ENCODE data around the gene ATP10B. TPM values are rescaled to one million over a fixed set of nuclear protein-coding genes. Genes with fewer than 3 reads are reported as not detected.

The ATP10B gene
- total and polyA plus RNA-seq, 2 of the 8 experiments (the other 6 are each of a cell fraction or from before 2014, with no cell fraction given): 0.06 to 0.11 TPM

DNA sequence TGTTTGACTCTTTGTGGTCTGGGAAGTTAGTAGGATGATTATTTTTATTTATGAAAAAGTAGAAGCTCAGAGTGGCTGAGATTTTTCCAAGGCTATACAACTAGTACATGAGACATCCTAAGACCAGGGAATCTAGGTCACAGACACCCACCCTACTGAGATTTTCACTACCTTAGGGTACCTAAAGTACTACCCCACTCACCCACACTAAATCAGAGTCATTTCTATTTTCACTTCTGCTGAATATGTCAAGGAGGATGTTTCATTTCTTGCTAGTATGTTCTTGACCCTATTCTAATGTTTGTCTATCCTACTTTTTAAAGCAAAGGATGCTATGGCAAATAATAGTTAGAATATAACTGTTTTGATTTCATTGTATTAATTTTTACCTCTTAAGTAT lies 206.0 kb downstream of the ATP10B start:
- Histone ChIP-seq H3K23ac (ENCODE audit: insufficient read length) (no peak overlapping the region), H2BK120ac (replicated peaks; ENCODE audit: low read depth, low read length) (no peak overlapping the region), H3K27ac (ENCODE audit: low read depth, low read length) (no peak overlapping the region), H3K27me3 (replicated peaks in 1 of 4; ENCODE audit: control insufficient read depth in 3 of 4, extremely low read depth in 1 of 4, insufficient read depth in 3 of 4, low read length in 3 of 4) (no peaks in the 10 kb centered on the region), H2AFZ (ENCODE audit: low read length) (no peak overlapping the region), H3K56ac (replicated peaks; ENCODE audit: insufficient read length, low read depth, low read length) (no peak overlapping the region), H2AK5ac (ENCODE audit: low read depth, low read length) (no peak overlapping the region), H4K5ac (ENCODE audit: insufficient read length, low read depth, low read length) (no peak overlapping the region), H3K4me2 (ENCODE audit: insufficient read depth in 1 of 2, low read depth in 2 of 2, low read length in 2 of 2) (no peak overlapping the region), H4K91ac (replicated peaks; ENCODE audit: insufficient read length, low read length) (no peak overlapping the region), H3K9ac (replicated peaks in 1 of 4; ENCODE audit: extremely low read depth in 1 of 4, low read depth in 3 of 4, low read length in 3 of 4) (no peak overlapping the region), H3K79me1 (ENCODE audit: low read depth, low read length) (no peaks in the 10 kb centered on the region), H3K18ac (ENCODE audit: extremely low read depth, low read length) (no peak overlapping the region), H3K4ac (replicated peaks; ENCODE audit: insufficient read length, low read depth, low read length) (no peak overlapping the region), H4K8ac (ENCODE audit: extremely low read depth, insufficient read depth, low read length) (no peak overlapping the region), H3K79me2 (ENCODE audit: control insufficient read depth in 1 of 2, insufficient read depth in 2 of 2, low read length in 2 of 2) (no peaks in the 10 kb centered on the region), H3K14ac (ENCODE audit: insufficient read length) (no peak overlapping the region), H3K4me3 (ENCODE audit: extremely low read depth in 1 of 4, insufficient read depth in 2 of 4, low read depth in 3 of 4, low read length in 4 of 4) (no peak overlapping the region), H3K4me1 (replicated peaks in 1 of 4; ENCODE audit: control insufficient read depth in 3 of 4, insufficient read depth in 4 of 4, low read length in 3 of 4) (no peaks in the 10 kb centered on the region), H3K9me3 (ENCODE audit: insufficient read depth in 2 of 2, low read depth in 1 of 2, low read length in 1 of 2) (no peaks in the 10 kb centered on the region), H2BK15ac (ENCODE audit: low read length) (no peak overlapping the region), H4K20me1 (replicated peaks in 1 of 2; ENCODE audit: control insufficient read depth in 1 of 2, insufficient read depth in 2 of 2, low read length in 2 of 2) (no peaks in the 10 kb centered on the region), H3K23me2 (ENCODE audit: low read depth, low read length) (no peaks in the 10 kb centered on the region), H2BK20ac (ENCODE audit: low read length) (no peak overlapping the region), H2BK5ac (ENCODE audit: low read depth, low read length) (no peak overlapping the region), H3K36me3 (ENCODE audit: control insufficient read depth in 2 of 4, insufficient read depth in 4 of 4, low read length in 3 of 4) (no peaks in the 10 kb centered on the region), H2BK12ac (ENCODE audit: low read depth, low read length) (no peak overlapping the region)
- ChIA-PET POLR2A (ENCODE audit: partially characterized antibody) (no interaction called here), CTCF (ENCODE audit: partially characterized antibody) (interaction anchor here (0.7 to 1.0 kb wide), 3 partner anchors 13 to 32 kb away, joined by 3 to 4 read pairs (median 3); no protein-coding TSS in a partner anchor)
- DNase-seq (ENCODE audit: low read depth in 1 of 2, low spot score in 2 of 2) (no peak), FAIRE-seq (no peak)
- TF ChIP-seq SUZ12 (IDR thresholded peaks at IDR 0.05; ENCODE audit: low read length) (no peak), POU5F1 (IDR thresholded peaks at IDR 0.05; ENCODE audit: low read depth, low read length) (no peak), RBBP5 (IDR thresholded peaks at IDR 0.05; ENCODE audit: borderline replicate concordance, low read depth, low read length) (no peak), ASH2L (IDR thresholded peaks at IDR 0.05; ENCODE audit: low read length) (no peak), RAD21 (IDR thresholded peaks at IDR 0.05 in 1 of 2, conservative IDR thresholded peaks at IDR 0.05 in 1 of 2; ENCODE audit: low read depth in 2 of 2, low read length in 2 of 2) (no peak), ZNF274 (IDR thresholded peaks at IDR 0.05; ENCODE audit: borderline replicate concordance, extremely low read depth, low read length) (no peak), POLR2AphosphoS5 (IDR thresholded peaks at IDR 0.05; ENCODE audit: low read depth, low read length) (no peak), JUN (IDR thresholded peaks at IDR 0.05; ENCODE audit: low read depth, low read length) (no peak), YY1 (IDR thresholded peaks at IDR 0.05; ENCODE audit: low read depth, low read length) (no peak), SIN3A (conservative IDR thresholded peaks at IDR 0.05 in 1 of 2, IDR thresholded peaks at IDR 0.05 in 1 of 2; ENCODE audit: low read depth in 1 of 2, low read length in 2 of 2) (no peak), SAP30 (IDR thresholded peaks at IDR 0.05; ENCODE audit: insufficient read depth, insufficient replicate concordance, low read length) (no peak), MAFK (IDR thresholded peaks at IDR 0.05; ENCODE audit: low read depth, low read length) (no peak), POLR2A (IDR thresholded peaks at IDR 0.05; ENCODE audit: control extremely low read depth in 1 of 2, low read depth in 2 of 2, low read length in 2 of 2) (no peak), CHD2 (IDR thresholded peaks at IDR 0.05; ENCODE audit: low read length) (no peak), NANOG (IDR thresholded peaks at IDR 0.05; ENCODE audit: insufficient read depth, low read depth, low read length, poor library complexity, severe bottlenecking) (no peak), CREB1 (IDR thresholded peaks at IDR 0.05) (no peak), TBP (IDR thresholded peaks at IDR 0.05; ENCODE audit: low read depth, low read length) (no peak)

Data from H1 (cell line).